H1 (cell line): ENCODE measurements around the gene LHPP. TPM values are rescaled to one million over a fixed set of nuclear protein-coding genes. Genes with fewer than 3 reads are reported as not detected.

Experiments used
- BACH1 ChIP-seq: IDR thresholded peaks from 2 replicates; pipeline ENCODE4 v1.6.1; 2012; ENCODE audit warnings: low read length, improper control_type of control experiment
- CBX8 ChIP-seq: fragments of 300-800, 300-1000 bp; sonication (generic); IDR thresholded peaks from 2 replicates; pipeline ENCODE4 v1.7.1; 2016; ENCODE audit warnings: low read depth, low read length, borderline replicate concordance
- CHD1 ChIP-seq: IDR thresholded peaks from 2 replicates; pipeline ENCODE4 v1.6.1; 2012; ENCODE audit warnings: low read depth, low read length, improper control_type of control experiment
- HDAC6 ChIP-seq: IDR thresholded peaks from one replicate; pipeline ENCODE4 v1.7.1; 2012; ENCODE audit warnings: low read depth, mild to moderate bottlenecking, inconsistent platforms, low read length, moderate library complexity
- SIX5 ChIP-seq: IDR thresholded peaks from 2 replicates; pipeline ENCODE4 v1.6.1; 2011; ENCODE audit warnings: mild to moderate bottlenecking, low read depth, low read length
- SP1 ChIP-seq: IDR thresholded peaks from 2 replicates; pipeline ENCODE4 v1.6.1; 2011; ENCODE audit warnings: low read depth, low read length
- TAF1 ChIP-seq: IDR thresholded peaks from 2 replicates; pipeline ENCODE4 v1.6.1; 2011; ENCODE audit warnings: mild to moderate bottlenecking, low read depth, low read length
- polyA plus RNA-seq, 7 experiments: library from polyadenylated mRNA; depleted of rRNA in 3 of 7; stranded (reverse) in 5 of 7; unstranded in 2 of 7; fragments of >200 nt in 5 of 7; fragments of 200-250 nt in 2 of 7; gene quantifications; 1 replicate in 5 of 7; 2 replicates in 1 of 7; 4 replicates in 1 of 7; pipeline versions ENCODE4 v1.2.1 to v1.2.3, GENCODE V29; 2011 to 2013; ENCODE audit warnings: missing spikeins in 2 of 7, mixed read lengths in 2 of 7
- total RNA-seq: library from RNA; stranded (reverse); fragmentation: NEBNext Ultra II Directional; extraction: Animal tissue kit (Norgen Biotek cat#: 25700); gene quantifications from 2 replicates; pipeline ENCODE4 v1.2.1, GENCODE V29; 2021
- TF ChIP-seq, protein P1 (sequence below): IDR thresholded peaks from 2 replicates; pipeline ENCODE4 v1.6.1; 2012; ENCODE audit warnings: low read length, inconsistent platforms

Gene LHPP
- total and polyA plus RNA-seq, 2 of the 8 experiments (the other 6 are each of a cell fraction or from before 2014, with no cell fraction given): 26.0 to 45.0 TPM

DNA sequence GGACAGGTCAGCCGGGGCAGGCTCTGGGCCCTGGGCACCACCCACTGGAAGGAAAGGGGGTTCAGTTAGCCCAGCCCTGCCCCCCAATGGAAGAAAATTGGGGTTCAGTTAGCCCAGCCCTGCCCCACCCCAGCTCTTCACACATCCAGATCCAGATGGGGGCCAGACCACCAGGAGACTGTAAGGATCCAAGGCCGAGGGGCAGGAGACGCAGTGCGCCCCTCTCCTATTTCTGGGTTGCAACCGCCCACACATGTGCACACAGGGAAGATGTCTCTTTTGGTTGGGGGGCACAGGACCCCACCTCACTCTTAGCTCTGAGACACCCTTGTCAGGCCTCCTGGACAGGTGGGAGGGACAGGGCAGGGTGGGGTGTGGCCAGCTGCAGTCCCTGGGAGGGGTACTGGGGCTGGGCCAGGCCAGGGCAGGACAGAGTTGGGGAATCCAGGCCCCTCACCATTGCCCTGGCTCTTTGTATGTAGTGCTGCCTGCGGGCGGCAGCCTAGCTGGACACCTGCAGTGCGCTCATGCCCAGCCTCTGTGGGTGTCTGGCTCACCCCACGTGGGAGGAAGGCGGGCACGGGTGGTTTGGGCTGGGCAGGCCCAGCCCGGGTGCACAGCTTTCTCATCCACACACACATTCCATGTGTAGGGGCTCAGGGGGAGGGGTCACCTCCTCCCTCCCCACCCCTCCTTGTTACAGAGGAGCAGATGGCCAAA is 141.2 kb downstream of the LHPP start (continued):
- TF ChIP-seq CBX8 (no peak), HDAC6 (no peak), TAF1 (no peak), CHD1 (no peak), SIX5 (no peak), SP1 (no peak), BACH1 (no peak)
- TF ChIP-seq, protein P1, sequence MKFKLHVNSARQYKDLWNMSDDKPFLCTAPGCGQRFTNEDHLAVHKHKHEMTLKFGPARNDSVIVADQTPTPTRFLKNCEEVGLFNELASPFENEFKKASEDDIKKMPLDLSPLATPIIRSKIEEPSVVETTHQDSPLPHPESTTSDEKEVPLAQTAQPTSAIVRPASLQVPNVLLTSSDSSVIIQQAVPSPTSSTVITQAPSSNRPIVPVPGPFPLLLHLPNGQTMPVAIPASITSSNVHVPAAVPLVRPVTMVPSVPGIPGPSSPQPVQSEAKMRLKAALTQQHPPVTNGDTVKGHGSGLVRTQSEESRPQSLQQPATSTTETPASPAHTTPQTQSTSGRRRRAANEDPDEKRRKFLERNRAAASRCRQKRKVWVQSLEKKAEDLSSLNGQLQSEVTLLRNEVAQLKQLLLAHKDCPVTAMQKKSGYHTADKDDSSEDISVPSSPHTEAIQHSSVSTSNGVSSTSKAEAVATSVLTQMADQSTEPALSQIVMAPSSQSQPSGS: no peak
